ENCODE measurements around the gene LPP.

DNA sequence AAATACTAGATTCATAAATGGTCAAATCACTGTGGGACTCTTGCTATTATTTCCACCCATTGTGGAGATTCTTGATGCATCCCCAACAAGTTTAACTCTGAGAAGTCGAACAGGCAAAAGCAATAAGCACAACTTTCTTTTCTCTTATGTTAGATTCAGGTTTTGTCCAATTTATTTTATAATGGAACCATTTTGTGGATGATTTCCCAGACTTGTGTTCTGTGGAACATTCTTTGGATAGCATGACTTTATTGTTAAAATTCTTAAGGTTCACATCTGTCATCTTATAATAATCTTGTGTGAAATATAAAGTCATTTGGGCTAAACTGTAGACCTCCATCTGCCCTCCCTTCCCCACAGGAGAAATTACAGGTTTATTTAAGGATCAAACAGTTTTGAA, 213.7 kb downstream of the LPP start:
- TF ChIP-seq, protein P1, sequence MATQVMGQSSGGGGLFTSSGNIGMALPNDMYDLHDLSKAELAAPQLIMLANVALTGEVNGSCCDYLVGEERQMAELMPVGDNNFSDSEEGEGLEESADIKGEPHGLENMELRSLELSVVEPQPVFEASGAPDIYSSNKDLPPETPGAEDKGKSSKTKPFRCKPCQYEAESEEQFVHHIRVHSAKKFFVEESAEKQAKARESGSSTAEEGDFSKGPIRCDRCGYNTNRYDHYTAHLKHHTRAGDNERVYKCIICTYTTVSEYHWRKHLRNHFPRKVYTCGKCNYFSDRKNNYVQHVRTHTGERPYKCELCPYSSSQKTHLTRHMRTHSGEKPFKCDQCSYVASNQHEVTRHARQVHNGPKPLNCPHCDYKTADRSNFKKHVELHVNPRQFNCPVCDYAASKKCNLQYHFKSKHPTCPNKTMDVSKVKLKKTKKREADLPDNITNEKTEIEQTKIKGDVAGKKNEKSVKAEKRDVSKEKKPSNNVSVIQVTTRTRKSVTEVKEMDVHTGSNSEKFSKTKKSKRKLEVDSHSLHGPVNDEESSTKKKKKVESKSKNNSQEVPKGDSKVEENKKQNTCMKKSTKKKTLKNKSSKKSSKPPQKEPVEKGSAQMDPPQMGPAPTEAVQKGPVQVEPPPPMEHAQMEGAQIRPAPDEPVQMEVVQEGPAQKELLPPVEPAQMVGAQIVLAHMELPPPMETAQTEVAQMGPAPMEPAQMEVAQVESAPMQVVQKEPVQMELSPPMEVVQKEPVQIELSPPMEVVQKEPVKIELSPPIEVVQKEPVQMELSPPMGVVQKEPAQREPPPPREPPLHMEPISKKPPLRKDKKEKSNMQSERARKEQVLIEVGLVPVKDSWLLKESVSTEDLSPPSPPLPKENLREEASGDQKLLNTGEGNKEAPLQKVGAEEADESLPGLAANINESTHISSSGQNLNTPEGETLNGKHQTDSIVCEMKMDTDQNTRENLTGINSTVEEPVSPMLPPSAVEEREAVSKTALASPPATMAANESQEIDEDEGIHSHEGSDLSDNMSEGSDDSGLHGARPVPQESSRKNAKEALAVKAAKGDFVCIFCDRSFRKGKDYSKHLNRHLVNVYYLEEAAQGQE (IDR thresholded peaks at IDR 0.05; ENCODE audit: insufficient read depth in 1 of 2, low read depth in 2 of 2, low read length in 2 of 2), result no peak
- no peak for TF ChIP-seq SIN3A (IDR thresholded peaks at IDR 0.05; ENCODE audit: borderline replicate concordance, insufficient read depth, low read length)
- TF ChIP-seq POLR2AphosphoS5 (IDR thresholded peaks at IDR 0.05; ENCODE audit: low read depth, low read length), result no peak
- no peak for TF ChIP-seq TAF1 (IDR thresholded peaks at IDR 0.05; ENCODE audit: borderline replicate concordance, insufficient read depth, low read length)
